GM19452 (cell line): ENCODE results near the gene STIM1.

Source experiments
- ATAC-seq: cut with Tn5 transposase; IDR thresholded peaks from one replicate; pipeline ENCODE4 v1.9.1; 2021; ENCODE audit not compliant: unreplicated experiment

STIM1 gene

GRCh38 chr11:3909901-3910300 lies 54.4 kb downstream of the STIM1 start:
- no peak for ATAC-seq

- no peak for ATAC-seq
These were observed 56.5 kb downstream of the STIM1 start for GRCh38 chr11:3911908-3912505.

- ATAC-seq = no peak
These were observed 58.5 kb downstream of the STIM1 start for GRCh38 chr11:3913921-3914320.

- no peak for ATAC-seq
These were observed 59.3 kb downstream of the STIM1 start for GRCh38 chr11:3914805-3915204.

GRCh38 chr11:3916962-3917361 lies 61.5 kb downstream of the STIM1 start:
- no peak for ATAC-seq

GRCh38 chr11:3920148-3920852 lies 64.8 kb downstream of the STIM1 start:
- no peak for ATAC-seq

- no peak for ATAC-seq
These were observed 66.6 kb downstream of the STIM1 start for GRCh38 chr11:3922056-3922455.

GRCh38 chr11:3925513-3925912 lies 70.0 kb downstream of the STIM1 start:
- ATAC-seq = no peak

- ATAC-seq = no peak
These were observed 71.1 kb downstream of the STIM1 start for GRCh38 chr11:3926458-3927095.

GRCh38 chr11:3927129-3927796 lies 71.8 kb downstream of the STIM1 start:
- ATAC-seq = no peak

- ATAC-seq = no peak
These were observed 73.8 kb downstream of the STIM1 start for GRCh38 chr11:3929232-3929631.

GRCh38 chr11:3929649-3930048 lies 74.2 kb downstream of the STIM1 start:
- no peak for ATAC-seq

GRCh38 chr11:3932698-3933097 lies 77.2 kb downstream of the STIM1 start:
- ATAC-seq = no peak

GRCh38 chr11:3933165-3933628 lies 77.7 kb downstream of the STIM1 start:
- ATAC-seq = no peak

- no peak for ATAC-seq
These were observed 79.2 kb downstream of the STIM1 start for GRCh38 chr11:3934658-3935057.

- ATAC-seq = no peak
These were observed 81.1 kb downstream of the STIM1 start for GRCh38 chr11:3936517-3936916.

- ATAC-seq = no peak
These were observed 83.7 kb downstream of the STIM1 start for GRCh38 chr11:3939211-3939610.

GRCh38 chr11:3939651-3940190 lies 84.3 kb downstream of the STIM1 start:
- no peak for ATAC-seq

GRCh38 chr11:3942160-3942955 lies 86.9 kb downstream of the STIM1 start:
- no peak for ATAC-seq

- ATAC-seq = no peak
These were observed 87.6 kb downstream of the STIM1 start for GRCh38 chr11:3942956-3943497.
